Measurements from ENCODE around the gene TLL1.

The TLL1 gene

DNA sequence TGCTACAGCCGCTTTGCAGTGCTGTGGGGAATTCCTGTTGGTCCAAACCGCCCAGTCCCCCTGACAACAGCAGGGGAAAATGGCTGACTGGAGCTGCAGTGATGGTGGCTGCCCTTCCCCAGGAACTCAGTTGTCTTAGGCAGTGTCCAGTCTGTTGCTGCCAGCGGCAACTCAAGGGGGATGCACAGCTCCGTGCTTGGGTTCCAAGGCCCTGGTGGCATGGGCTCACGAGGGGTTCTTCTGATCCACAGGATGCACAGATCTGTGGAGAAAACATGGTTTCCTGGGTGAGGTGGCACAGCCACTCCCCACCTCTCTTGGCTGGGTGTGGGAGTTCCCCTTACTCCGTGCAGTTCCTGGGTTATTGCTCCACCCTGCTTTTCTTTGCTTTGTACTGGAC, 261.2 kb downstream of the TLL1 start:
- Histone ChIP-seq H3K27me3 (replicated peaks; ENCODE audit: insufficient read depth, low read length) (no peaks in the 10 kb centered on the region), H3K9me2 (replicated peaks; ENCODE audit: insufficient read depth, low read length) (no peaks in the 10 kb centered on the region), H3F3A (ENCODE audit: insufficient read depth, low read length) (no peaks in the 10 kb centered on the region), H3K4me1 (ENCODE audit: low read length) (no peaks in the 10 kb centered on the region), H2AFZ (ENCODE audit: low read length) (no peak overlapping the region), H3K79me2 (ENCODE audit: low read length) (no peaks in the 10 kb centered on the region), H3K9ac (ENCODE audit: low read length) (no peak overlapping the region), H3K9me3 (replicated peaks; ENCODE audit: insufficient read depth, low read length) (no peaks in the 10 kb centered on the region), H4K20me1 (ENCODE audit: insufficient read depth, low read length) (no peaks in the 10 kb centered on the region), H3K4me2 (ENCODE audit: low read depth, low read length) (no peak overlapping the region), H3K4me3 (ENCODE audit: low read length) (no peak overlapping the region), H3K27ac (ENCODE audit: low read length) (no peak overlapping the region), H3K36me3 (replicated peaks; ENCODE audit: insufficient read depth, low read length) (no peaks in the 10 kb centered on the region)
- TF ChIP-seq, protein P1, sequence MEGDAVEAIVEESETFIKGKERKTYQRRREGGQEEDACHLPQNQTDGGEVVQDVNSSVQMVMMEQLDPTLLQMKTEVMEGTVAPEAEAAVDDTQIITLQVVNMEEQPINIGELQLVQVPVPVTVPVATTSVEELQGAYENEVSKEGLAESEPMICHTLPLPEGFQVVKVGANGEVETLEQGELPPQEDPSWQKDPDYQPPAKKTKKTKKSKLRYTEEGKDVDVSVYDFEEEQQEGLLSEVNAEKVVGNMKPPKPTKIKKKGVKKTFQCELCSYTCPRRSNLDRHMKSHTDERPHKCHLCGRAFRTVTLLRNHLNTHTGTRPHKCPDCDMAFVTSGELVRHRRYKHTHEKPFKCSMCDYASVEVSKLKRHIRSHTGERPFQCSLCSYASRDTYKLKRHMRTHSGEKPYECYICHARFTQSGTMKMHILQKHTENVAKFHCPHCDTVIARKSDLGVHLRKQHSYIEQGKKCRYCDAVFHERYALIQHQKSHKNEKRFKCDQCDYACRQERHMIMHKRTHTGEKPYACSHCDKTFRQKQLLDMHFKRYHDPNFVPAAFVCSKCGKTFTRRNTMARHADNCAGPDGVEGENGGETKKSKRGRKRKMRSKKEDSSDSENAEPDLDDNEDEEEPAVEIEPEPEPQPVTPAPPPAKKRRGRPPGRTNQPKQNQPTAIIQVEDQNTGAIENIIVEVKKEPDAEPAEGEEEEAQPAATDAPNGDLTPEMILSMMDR (IDR thresholded peaks at IDR 0.05; ENCODE audit: low read length) = no peak
- TF ChIP-seq EZH2 (optimal IDR thresholded peaks at IDR 0.05; ENCODE audit: low read depth, low read length) (no peak), EZH2phosphoT487 (IDR thresholded peaks at IDR 0.05; ENCODE audit: low read length) (no peak)
- no peak for DNase-seq

DNA sequence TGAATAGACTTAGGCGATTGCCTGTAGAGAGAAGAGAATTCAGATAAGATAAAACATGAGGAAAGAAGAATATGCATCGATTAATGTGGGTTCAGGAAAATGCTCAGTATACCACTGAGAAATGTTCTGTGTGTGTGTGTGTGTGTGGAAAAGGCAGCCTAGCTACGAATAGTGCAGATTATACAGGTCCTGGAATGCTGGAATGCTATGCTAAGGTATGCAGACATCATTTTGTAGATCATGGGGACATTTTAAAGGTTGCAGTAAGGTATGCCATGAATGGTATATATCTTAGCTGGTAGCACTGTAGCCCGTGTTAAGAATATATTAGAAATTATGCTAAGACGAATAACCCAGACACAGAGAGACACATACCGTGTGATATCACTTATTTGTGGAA, 267.9 kb downstream of the TLL1 start:
- H3K9me2 ChIP-seq (replicated peaks; ENCODE audit: insufficient read depth, low read length) = no peaks in the 10 kb centered on the region; the same call in 1 of the 2 replicates
- H3K36me3 ChIP-seq (replicated peaks; ENCODE audit: insufficient read depth, low read length) = no peaks in the 10 kb centered on the region
- H3K4me1 ChIP-seq (ENCODE audit: low read length) = no peaks in the 10 kb centered on the region
- no peak overlapping the region for H3K9ac ChIP-seq (ENCODE audit: low read length)
- H3K4me3 ChIP-seq (ENCODE audit: low read length) = no peak overlapping the region
- H3K9me3 ChIP-seq (replicated peaks; ENCODE audit: insufficient read depth, low read length) = no peaks in the 10 kb centered on the region
- H2AFZ ChIP-seq (ENCODE audit: low read length) = no peak overlapping the region
- H3K27ac ChIP-seq (ENCODE audit: low read length) = no peak overlapping the region
- no peaks in the 10 kb centered on the region for H4K20me1 ChIP-seq (ENCODE audit: insufficient read depth, low read length)
- H3K27me3 ChIP-seq (replicated peaks; ENCODE audit: insufficient read depth, low read length) = no peaks in the 10 kb centered on the region
- no peaks in the 10 kb centered on the region for H3K79me2 ChIP-seq (ENCODE audit: low read length)
- no peak overlapping the region for H3K4me2 ChIP-seq (ENCODE audit: low read depth, low read length)
- no peaks in the 10 kb centered on the region for H3F3A ChIP-seq (ENCODE audit: insufficient read depth, low read length)
- TF ChIP-seq EZH2 (optimal IDR thresholded peaks at IDR 0.05; ENCODE audit: low read depth, low read length) (no peak), EZH2phosphoT487 (IDR thresholded peaks at IDR 0.05; ENCODE audit: low read length) (no peak)
- TF ChIP-seq, protein P1 (IDR thresholded peaks at IDR 0.05; ENCODE audit: low read length) = no peak
- no peak for DNase-seq

DNA sequence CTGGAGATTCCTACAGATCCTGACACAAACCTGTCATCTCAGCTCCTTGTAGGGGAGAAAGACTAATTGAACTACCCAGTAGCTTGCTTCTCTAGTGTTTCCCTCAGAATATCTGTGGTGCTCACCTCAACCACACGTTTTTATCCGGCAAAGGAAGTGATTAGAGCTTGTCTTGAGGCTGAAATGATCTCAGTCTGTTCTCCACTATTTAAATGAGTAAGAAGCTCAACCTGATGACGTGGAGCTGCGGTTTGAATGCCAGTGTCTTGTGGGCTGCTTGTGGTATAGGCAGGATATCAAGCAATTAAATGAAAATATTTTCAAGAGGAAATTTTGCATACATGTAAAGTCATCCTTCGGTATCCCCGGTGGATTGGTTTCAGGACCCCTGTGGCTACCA, 270.2 kb downstream of the TLL1 start:
- no peak overlapping the region for H3K9ac ChIP-seq (ENCODE audit: low read length)
- H3K27me3 ChIP-seq (replicated peaks; ENCODE audit: insufficient read depth, low read length) = no peaks in the 10 kb centered on the region
- DNase-seq = peak; percentile 38
- H2AFZ ChIP-seq (ENCODE audit: low read length) = no peak overlapping the region
- H3K4me3 ChIP-seq (ENCODE audit: low read length) = no peak overlapping the region
- H3K4me2 ChIP-seq (ENCODE audit: low read depth, low read length) = no peak overlapping the region
- TF ChIP-seq, protein P1 (IDR thresholded peaks at IDR 0.05; ENCODE audit: low read length) = no peak
- no peak for TF ChIP-seq EZH2 (optimal IDR thresholded peaks at IDR 0.05; ENCODE audit: low read depth, low read length)
- no peak for TF ChIP-seq EZH2phosphoT487 (IDR thresholded peaks at IDR 0.05; ENCODE audit: low read length)
- H3K9me3 ChIP-seq (replicated peaks; ENCODE audit: insufficient read depth, low read length) = no peaks in the 10 kb centered on the region
- H3K9me2 ChIP-seq (replicated peaks; ENCODE audit: insufficient read depth, low read length) = no peaks in the 10 kb centered on the region; the same call in 1 of the 2 replicates
- no peaks in the 10 kb centered on the region for H3K4me1 ChIP-seq (ENCODE audit: low read length)
- H3F3A ChIP-seq (ENCODE audit: insufficient read depth, low read length) = no peaks in the 10 kb centered on the region
- no peaks in the 10 kb centered on the region for H3K36me3 ChIP-seq (replicated peaks; ENCODE audit: insufficient read depth, low read length)
- H3K79me2 ChIP-seq (ENCODE audit: low read length) = no peaks in the 10 kb centered on the region
- no peaks in the 10 kb centered on the region for H4K20me1 ChIP-seq (ENCODE audit: insufficient read depth, low read length)
- no peak overlapping the region for H3K27ac ChIP-seq (ENCODE audit: low read length)

Data from MM.1S (cell line).